DOHH2 (cell line): ENCODE results near the gene VEGFB.

Experiments used
- H3F3A ChIP-seq: fragments of 200-600 bp; sonication (generic), shearing (Covaris generic); 2 replicates; pipeline ENCODE4 v1.6.0; 2016; ENCODE audit warnings: antibody characterized with exemption, mild to moderate bottlenecking; ENCODE audit not compliant: control insufficient read depth, insufficient read depth
- H3K27ac ChIP-seq: fragments of 200-600 bp; sonication (generic); 2 replicates; pipeline ENCODE4 v1.5.1; 2014; ENCODE audit warnings: low read depth, mild to moderate bottlenecking, low read length, moderate library complexity
- H3K27me3 ChIP-seq: fragments of 200-600 bp; sonication (generic); 2 replicates; pipeline ENCODE4 v1.6.1; 2014; ENCODE audit warnings: mild to moderate bottlenecking, low read length, mixed read lengths; ENCODE audit not compliant: control insufficient read depth
- H3K36me3 ChIP-seq: fragments of 200-600 bp; sonication (generic); 2 replicates; pipeline ENCODE4 v1.6.1; 2014; ENCODE audit warnings: mild to moderate bottlenecking, low read length, moderate library complexity, mixed read lengths; ENCODE audit not compliant: control insufficient read depth
- H3K4me1 ChIP-seq: fragments of 200-600 bp; sonication (generic); 2 replicates; pipeline ENCODE4 v1.6.1; 2014; ENCODE audit warnings: mild to moderate bottlenecking, low read length, mixed read lengths; ENCODE audit not compliant: control insufficient read depth
- H3K4me2 ChIP-seq: fragments of 200-600 bp; sonication (generic); 2 replicates; pipeline ENCODE4 v1.6.0; 2014; ENCODE audit warnings: mild to moderate bottlenecking, low read length, moderate library complexity
- H3K4me3 ChIP-seq: fragments of 200-600 bp; sonication (generic); 2 replicates; pipeline ENCODE4 v1.5.1; 2014; ENCODE audit warnings: mild to moderate bottlenecking, low read length, mixed read lengths
- H3K79me2 ChIP-seq: fragments of 200-600 bp; sonication (generic); 2 replicates; pipeline ENCODE4 v1.6.1; 2014; ENCODE audit warnings: mild to moderate bottlenecking, low read length, mixed read lengths; ENCODE audit not compliant: control insufficient read depth
- H3K9me2 ChIP-seq: fragments of 200-600 bp; sonication (generic); replicated peaks from 2 replicates; pipeline ENCODE4 v1.6.1; 2014; ENCODE audit warnings: mild to moderate bottlenecking, low read length, mixed read lengths; ENCODE audit not compliant: control insufficient read depth
- H3K9me3 ChIP-seq: fragments of 200-600 bp; sonication (generic); 2 replicates; pipeline ENCODE4 v1.6.1; 2014; ENCODE audit warnings: antibody characterized with exemption, low read length, mixed read lengths; ENCODE audit not compliant: control insufficient read depth, insufficient read depth
- H4K20me1 ChIP-seq: fragments of 200-600 bp; sonication (generic); 2 replicates; pipeline ENCODE4 v1.6.0; 2014; ENCODE audit warnings: low read depth, mild to moderate bottlenecking, antibody characterized with exemption, low read length, moderate library complexity; ENCODE audit not compliant: control insufficient read depth, insufficient read depth
- EZH2phosphoT487 ChIP-seq: fragments of 200-600 bp; sonication (generic); IDR thresholded peaks from 2 replicates; pipeline ENCODE4 v1.6.1; 2017; ENCODE audit warnings: borderline replicate concordance, mild to moderate bottlenecking, antibody characterized with exemption, low read length, moderate library complexity, mixed read lengths
- TF ChIP-seq, protein P1 (sequence below): fragments of 200-600 bp; sonication (generic); IDR thresholded peaks from one replicate; pipeline ENCODE4 v1.5.1; 2014; ENCODE audit warnings: antibody characterized with exemption, mild to moderate bottlenecking, low read depth, low read length; ENCODE audit not compliant: poor library complexity, severe bottlenecking

Gene VEGFB, protein sequence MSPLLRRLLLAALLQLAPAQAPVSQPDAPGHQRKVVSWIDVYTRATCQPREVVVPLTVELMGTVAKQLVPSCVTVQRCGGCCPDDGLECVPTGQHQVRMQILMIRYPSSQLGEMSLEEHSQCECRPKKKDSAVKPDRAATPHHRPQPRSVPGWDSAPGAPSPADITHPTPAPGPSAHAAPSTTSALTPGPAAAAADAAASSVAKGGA

DNA sequence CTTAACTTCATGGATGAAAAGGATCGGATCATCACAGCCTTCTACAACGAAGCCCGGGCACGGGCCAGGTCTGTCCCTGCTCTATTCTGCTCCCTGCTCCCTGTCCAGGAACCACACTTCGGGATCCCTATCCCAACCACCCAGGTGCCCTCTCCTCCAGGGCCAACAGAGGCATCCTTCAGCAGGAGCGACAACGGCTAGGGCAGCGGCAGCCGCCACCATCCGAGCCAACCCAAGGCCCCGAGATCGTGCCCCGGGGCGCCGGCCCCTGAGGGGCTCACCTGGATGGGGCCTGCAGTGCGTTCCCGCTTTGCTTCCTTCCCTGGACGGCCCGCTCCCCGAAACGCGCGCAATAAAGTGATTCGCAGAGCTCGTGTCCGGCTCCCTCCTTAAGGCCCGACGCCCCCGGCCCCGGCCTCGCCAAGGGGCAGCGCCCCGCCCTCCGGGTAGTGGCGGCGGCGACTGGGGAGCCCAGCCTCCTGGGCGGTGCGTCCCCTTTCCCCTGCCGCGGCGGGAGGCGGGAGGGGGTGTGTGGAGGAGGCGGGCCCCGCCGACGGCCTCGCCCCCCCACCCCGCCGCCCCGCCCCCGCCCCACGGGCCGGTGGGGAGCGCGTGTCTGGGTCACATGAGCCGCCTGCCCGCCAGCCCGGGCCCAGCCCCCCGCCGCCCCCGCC is at the start of gene VEGFB:
Gene VEGFB (plus strand): TSS at position 672 of the 674 bp plus-strand sequence. CDS start 250 bp downstream, outside the sequence.
- Histone ChIP-seq H3K79me2 (peaks cover 33% of the 10 kb centered on the region), H3K9me3 (no peaks in the 10 kb centered on the region), H3F3A (peaks cover 37% of the 10 kb centered on the region), H3K4me2 (peak within 1 kb of the TSS; percentile 98), H3K27me3 (no peaks in the 10 kb centered on the region), H3K27ac (peak within 1 kb of the TSS; percentile 44), H3K4me1 (peaks cover 78% of the 10 kb centered on the region), H3K36me3 (peaks cover 38% of the 10 kb centered on the region), H3K4me3 (peak within 1 kb of the TSS; percentile 90), H4K20me1 (no peaks in the 10 kb centered on the region; the same call in 1 of the 2 replicates), H3K9me2 (no peaks in the 10 kb centered on the region)
- no peak for TF ChIP-seq EZH2phosphoT487
- TF ChIP-seq, protein P1, sequence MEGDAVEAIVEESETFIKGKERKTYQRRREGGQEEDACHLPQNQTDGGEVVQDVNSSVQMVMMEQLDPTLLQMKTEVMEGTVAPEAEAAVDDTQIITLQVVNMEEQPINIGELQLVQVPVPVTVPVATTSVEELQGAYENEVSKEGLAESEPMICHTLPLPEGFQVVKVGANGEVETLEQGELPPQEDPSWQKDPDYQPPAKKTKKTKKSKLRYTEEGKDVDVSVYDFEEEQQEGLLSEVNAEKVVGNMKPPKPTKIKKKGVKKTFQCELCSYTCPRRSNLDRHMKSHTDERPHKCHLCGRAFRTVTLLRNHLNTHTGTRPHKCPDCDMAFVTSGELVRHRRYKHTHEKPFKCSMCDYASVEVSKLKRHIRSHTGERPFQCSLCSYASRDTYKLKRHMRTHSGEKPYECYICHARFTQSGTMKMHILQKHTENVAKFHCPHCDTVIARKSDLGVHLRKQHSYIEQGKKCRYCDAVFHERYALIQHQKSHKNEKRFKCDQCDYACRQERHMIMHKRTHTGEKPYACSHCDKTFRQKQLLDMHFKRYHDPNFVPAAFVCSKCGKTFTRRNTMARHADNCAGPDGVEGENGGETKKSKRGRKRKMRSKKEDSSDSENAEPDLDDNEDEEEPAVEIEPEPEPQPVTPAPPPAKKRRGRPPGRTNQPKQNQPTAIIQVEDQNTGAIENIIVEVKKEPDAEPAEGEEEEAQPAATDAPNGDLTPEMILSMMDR = no peak

DNA sequence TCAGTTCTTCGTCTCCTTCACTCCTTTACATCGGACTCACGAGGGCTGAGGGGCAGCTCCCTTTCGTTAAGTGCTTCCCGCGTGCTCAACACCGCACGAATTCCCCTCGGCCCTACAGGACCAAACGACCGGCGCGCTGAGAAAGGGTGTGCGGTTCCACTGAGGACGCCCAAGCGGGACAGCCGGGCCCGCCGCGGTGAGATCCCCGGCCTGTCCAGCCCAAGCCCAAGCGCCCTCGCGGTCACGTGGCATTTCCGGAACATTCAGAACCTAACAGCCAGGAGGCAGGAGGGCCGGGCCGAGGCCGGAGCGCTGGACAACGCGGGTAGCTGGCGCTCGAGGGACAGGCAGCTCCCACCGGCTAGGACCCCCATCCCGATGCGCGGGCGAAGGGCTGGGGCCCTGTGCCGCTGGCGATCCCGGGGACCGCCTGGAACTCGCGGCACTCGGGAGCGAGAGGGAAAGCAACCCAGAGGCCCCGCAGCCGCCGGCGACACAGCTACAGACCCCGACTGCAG is 49.1 kb upstream of the VEGFB start:
- peaks cover 39% of the 10 kb centered on the region for H3K4me1 ChIP-seq
- peak overlapping the region; percentile 49 for H3K27ac ChIP-seq
- H3K79me2 ChIP-seq = peaks cover 49% of the 10 kb centered on the region
- H4K20me1 ChIP-seq = peaks cover 18% of the 10 kb centered on the region; the same call in 1 of the 2 replicates
- H3K27me3 ChIP-seq = no peaks in the 10 kb centered on the region
- TF ChIP-seq, protein P1 = no peak
- no peak for TF ChIP-seq EZH2phosphoT487
- no peaks in the 10 kb centered on the region; the same call in 1 of the 2 replicates for H3F3A ChIP-seq
- H3K36me3 ChIP-seq = peaks cover 16% of the 10 kb centered on the region
- peak overlapping the region; percentile 89 for H3K4me2 ChIP-seq
- H3K4me3 ChIP-seq = peak overlapping the region; percentile 95
- no peaks in the 10 kb centered on the region for H3K9me2 ChIP-seq
- no peaks in the 10 kb centered on the region for H3K9me3 ChIP-seq

DNA sequence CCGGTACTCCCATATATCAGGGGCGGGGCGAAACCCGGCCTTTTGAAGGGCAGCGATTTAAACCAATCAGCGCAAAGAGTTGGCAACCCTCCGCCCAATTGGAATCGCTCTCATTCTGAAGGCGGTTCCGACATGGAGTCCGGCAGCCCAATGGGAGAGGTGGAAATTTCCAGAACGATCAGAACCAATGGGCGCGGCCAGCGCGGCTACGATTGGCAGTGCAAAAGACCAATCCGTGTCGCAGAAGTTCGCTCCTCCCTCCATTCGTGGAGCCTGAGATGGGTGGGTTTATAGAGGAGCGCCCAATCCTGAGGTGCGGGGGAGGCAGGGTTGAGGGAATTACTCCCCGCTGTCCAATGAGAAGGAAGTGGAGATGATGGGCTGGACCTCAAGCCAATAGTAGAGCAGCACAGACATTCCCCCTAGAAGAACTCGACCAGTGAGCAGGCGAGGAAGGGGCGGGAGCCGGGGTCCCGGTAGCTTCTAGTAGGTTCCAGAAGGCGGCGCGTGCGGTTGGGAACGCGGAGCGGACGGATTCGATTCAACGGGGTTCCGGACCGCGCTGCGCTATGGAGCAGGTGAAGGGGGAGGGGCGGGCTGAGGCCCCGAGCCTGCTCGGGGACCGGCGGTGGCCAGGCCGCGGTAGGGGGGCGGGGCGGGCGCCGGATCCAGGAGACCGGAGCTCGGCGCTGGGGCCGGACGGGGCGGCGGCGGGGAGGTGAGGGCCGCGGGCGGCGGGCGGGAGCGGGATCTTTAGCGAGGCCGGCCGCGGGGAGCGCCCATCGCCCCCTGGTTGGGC is 48.5 kb upstream of the VEGFB start, which contains the start of gene STIP1:
Gene STIP1 (plus strand): TSS at position 479 of the 799 bp plus-strand sequence. CDS start 91 bp downstream, at position 570.
- H3K36me3 ChIP-seq = peaks cover 22% of the 10 kb centered on the region
- H3K4me3 ChIP-seq = peak within 1 kb of the TSS; percentile 95

More for the DNA sequence above, 48.5 kb upstream of the VEGFB start, which contains the start of gene STIP1:
- Histone ChIP-seq H3K4me2 (peak within 1 kb of the TSS; percentile 89), H3K4me1 (peaks cover 35% of the 10 kb centered on the region), H3K9me3 (no peaks in the 10 kb centered on the region), H3K27ac (peak within 1 kb of the TSS; percentile 49), H3K79me2 (peaks cover 43% of the 10 kb centered on the region), H3F3A (no peaks in the 10 kb centered on the region; the same call in 1 of the 2 replicates), H3K9me2 (no peaks in the 10 kb centered on the region), H4K20me1 (peaks cover 18% of the 10 kb centered on the region; the same call in 1 of the 2 replicates), H3K27me3 (no peaks in the 10 kb centered on the region)
- TF ChIP-seq, protein P1 = peak; percentile 35
- no peak for TF ChIP-seq EZH2phosphoT487
